GM12878 (cell line): Measurements from ENCODE around the gene SEC31A. TPM values are rescaled to one million over a fixed set of nuclear protein-coding genes. Genes with fewer than 3 reads are reported as not detected.

ENCODE experiments used
- ATAC-seq: fragments of 200-7000 bp; cut with Tn5 transposase; 3 replicates; pipeline ENCODE4 v1.9.1; 2020; ENCODE audit warnings: mild to moderate bottlenecking, moderate library complexity
- BruUV-seq: library from RNA; stranded (reverse); fragments of 400-500 nt; replicated peaks from 2 replicates; lab custom pipeline; 2021; lab: Mats Ljungman, UMichigan
- CTCF ChIA-PET: fragments of 300-600 bp; sonication (Branson Sonifier 250); formaldehyde crosslinking; extraction: SDS; loops from one replicate; lab custom pipeline; 2021; ENCODE audit warnings: inconsistent platforms; lab: Yijun Ruan, JAX
- POLR2A ChIA-PET: fragments of 350-600 bp; formaldehyde crosslinking; extraction: SDS; loops from one replicate; lab custom pipeline; 2021; ENCODE audit warnings: inconsistent platforms; lab: Charles Lee
- RAD21 ChIA-PET: fragments of 300-600 bp; sonication (Branson Sonifier 250); formaldehyde crosslinking; loops from one replicate; lab custom pipeline; 2023; ENCODE audit warnings: antibody characterized with exemption; ENCODE audit not compliant: unreplicated experiment; lab: Charles Lee
- SMC1A ChIA-PET: fragments of 300-600 bp; sonication (Branson Sonifier 250); formaldehyde crosslinking; loops from one replicate; lab custom pipeline; 2023; ENCODE audit not compliant: unreplicated experiment, uncharacterized antibody; lab: Charles Lee
- DNase-seq: peaks from one replicate; pipeline ENCODE4 v3.0.0-alpha.2; 2011; ENCODE audit warnings: low read depth, low spot score
- FAIRE-seq: peaks from 3 replicates; lab custom pipeline; 2011; peaks lifted over from hg19 to GRCh38; lab: Jason Lieb, UNC
- H2AFZ ChIP-seq: 2 replicates; pipeline ENCODE4 v1.6.0; 2011; ENCODE audit warnings: low read depth, low read length, control low read depth; ENCODE audit not compliant: control insufficient read depth
- H3K27ac ChIP-seq: 2 replicates; pipeline ENCODE4 v1.5.1; 2011; ENCODE audit warnings: control low read depth; ENCODE audit not compliant: control insufficient read depth, insufficient read depth
- H3K27me3 ChIP-seq, 2 experiments: replicated peaks in 1 of 2; 2 replicates each; pipeline versions ENCODE4 v1.6.0 to v1.6.1; 2011; ENCODE audit warnings: low read length in 1 of 2; ENCODE audit not compliant: control insufficient read depth in 2 of 2, insufficient read depth in 2 of 2
- H3K36me3 ChIP-seq, 2 experiments: 2 replicates each; pipeline ENCODE4 v1.5.1; 2011; ENCODE audit warnings: low read length in 1 of 2; ENCODE audit not compliant: control insufficient read depth in 2 of 2, insufficient read depth in 2 of 2
- H3K4me1 ChIP-seq: 2 replicates; pipeline ENCODE4 v1.6.1; 2011; ENCODE audit warnings: mild to moderate bottlenecking, low read length, moderate library complexity, mixed read lengths; ENCODE audit not compliant: control insufficient read depth, insufficient read depth
- H3K4me2 ChIP-seq: 2 replicates; pipeline ENCODE4 v1.6.0; 2011; ENCODE audit warnings: control low read depth; ENCODE audit not compliant: control insufficient read depth, insufficient read depth
- H3K4me3 ChIP-seq: fragments of 200-600 bp; sonication (generic); 2 replicates; pipeline ENCODE4 v1.5.1; 2016
- H3K79me2 ChIP-seq: 2 replicates; pipeline ENCODE4 v1.6.0; 2011; ENCODE audit warnings: low read length; ENCODE audit not compliant: control insufficient read depth, insufficient read depth
- H3K9ac ChIP-seq: 2 replicates; pipeline ENCODE4 v1.8.0; 2011; ENCODE audit warnings: low read length, control low read depth, mixed read lengths; ENCODE audit not compliant: control insufficient read depth, insufficient read depth
- H3K9me3 ChIP-seq: replicated peaks from 3 replicates; pipeline ENCODE4 v1.5.1; 2011; ENCODE audit warnings: mild to moderate bottlenecking, low read length; ENCODE audit not compliant: control insufficient read depth, insufficient read depth
- H4K20me1 ChIP-seq: 2 replicates; pipeline ENCODE4 v1.6.0; 2011; ENCODE audit not compliant: control insufficient read depth, insufficient read depth
- ATF3 ChIP-seq: IDR thresholded peaks from 2 replicates; pipeline ENCODE4 v1.6.1; 2011; ENCODE audit warnings: low read depth, mild to moderate bottlenecking, low read length, moderate library complexity, borderline replicate concordance; ENCODE audit errors: extremely low read depth
- IKZF2 ChIP-seq, 2 experiments: fragments of 450-650 bp; IDR thresholded peaks; 2 replicates each; pipeline ENCODE4 v1.6.1; 2017; ENCODE audit warnings: mild to moderate bottlenecking in 2 of 2, moderate library complexity in 2 of 2
- MXI1 ChIP-seq: fragments of 150-350 bp; IDR thresholded peaks from 2 replicates; pipeline ENCODE4 v1.6.1; 2011; ENCODE audit warnings: low read depth, mild to moderate bottlenecking, inconsistent platforms, low read length, improper control_type of control experiment
- POU2F2 ChIP-seq: IDR thresholded peaks from 3 replicates; pipeline ENCODE4 v1.6.1; 2011; ENCODE audit warnings: low read depth, mild to moderate bottlenecking, low read length, borderline replicate concordance
- SREBF1 ChIP-seq: IDR thresholded peaks from 2 replicates; pipeline ENCODE4 v1.6.1; 2012; ENCODE audit warnings: mild to moderate bottlenecking, low read length
- TBL1XR1 ChIP-seq: IDR thresholded peaks from 2 replicates; pipeline ENCODE4 v1.6.1; 2012; ENCODE audit warnings: low read depth, low read length, improper control_type of control experiment
- USF1 ChIP-seq: IDR thresholded peaks from 2 replicates; pipeline ENCODE4 v1.6.1; 2011; ENCODE audit warnings: borderline replicate concordance, low read depth, mild to moderate bottlenecking, moderate library complexity, mixed read lengths, low read length; ENCODE audit not compliant: insufficient read depth; ENCODE audit errors: extremely low read length
- WGBS: methylation state at CpG from one replicate; pipeline ENCODE4 v1.1.6; 2016; ENCODE audit warnings: low lambda C conversion rate; ENCODE audit not compliant: insufficient replicate concordance, insufficient coverage; ENCODE audit errors: missing lambda C conversion rate; 5-methylcytosine and 5-hydroxymethylcytosine counted together
- in situ Hi-C: fragments of 300-500 bp; cut with MboI; formaldehyde crosslinking; loops from 9 replicates; pipeline ENCODE4 v1.14.3; 2018; ENCODE audit warnings: mixed read lengths
- intact Hi-C: fragments of 100-400 bp; cut with micrococcal nuclease; formaldehyde crosslinking; loops from one replicate; pipeline ENCODE4 v1.14.2; 2022; ENCODE audit not compliant: unreplicated experiment
- polyA plus RNA-seq, 11 experiments: library from polyadenylated mRNA; depleted of rRNA in 4 of 11; unstranded in 6 of 11; stranded (reverse) in 5 of 11; fragments of >200 nt; fragmentation: Nextera tagmentation in 4 of 11; fragmentation: Illumina TruSeq in 1 of 11; extraction: Ambion mirVana in 4 of 11; extraction: Trizol in 1 of 11; gene quantifications; 1 replicate in 1 of 11; 2 replicates in 10 of 11; pipeline versions ENCODE4 v1.2.1 to v1.2.3, GENCODE V29; 2011 to 2016; ENCODE audit warnings: inconsistent platforms in 2 of 11, missing spikeins in 2 of 11, low read depth in 1 of 11
- total RNA-seq, 4 experiments: library from RNA; depleted of rRNA in 3 of 4; stranded (reverse); fragments of >200 nt in 3 of 4; fragmentation: Illumina TruSeq in 1 of 4; extraction: Trizol in 1 of 4; gene quantifications; 2 replicates each; pipeline versions ENCODE4 v1.2.1 to v1.2.3, GENCODE V29; 2013 to 2021
- TF ChIP-seq, protein P1 (sequence below): IDR thresholded peaks from 2 replicates; pipeline ENCODE4 v1.6.1; 2012; ENCODE audit warnings: mild to moderate bottlenecking, low read depth, low read length
- TF ChIP-seq, protein P2 (sequence below): fragments of 450-650 bp; IDR thresholded peaks from 2 replicates; pipeline ENCODE4 v1.6.1; 2018; ENCODE audit warnings: borderline replicate concordance, mild to moderate bottlenecking; ENCODE audit not compliant: partially characterized antibody

Gene SEC31A
- total and polyA plus RNA-seq, 10 of the 15 experiments (the other 5 are each of a cell fraction or from before 2014, with no cell fraction given), result 74.6 to 171 (median 129) TPM

- TF ChIP-seq ATF3, result no peak
- TF ChIP-seq, protein P1, sequence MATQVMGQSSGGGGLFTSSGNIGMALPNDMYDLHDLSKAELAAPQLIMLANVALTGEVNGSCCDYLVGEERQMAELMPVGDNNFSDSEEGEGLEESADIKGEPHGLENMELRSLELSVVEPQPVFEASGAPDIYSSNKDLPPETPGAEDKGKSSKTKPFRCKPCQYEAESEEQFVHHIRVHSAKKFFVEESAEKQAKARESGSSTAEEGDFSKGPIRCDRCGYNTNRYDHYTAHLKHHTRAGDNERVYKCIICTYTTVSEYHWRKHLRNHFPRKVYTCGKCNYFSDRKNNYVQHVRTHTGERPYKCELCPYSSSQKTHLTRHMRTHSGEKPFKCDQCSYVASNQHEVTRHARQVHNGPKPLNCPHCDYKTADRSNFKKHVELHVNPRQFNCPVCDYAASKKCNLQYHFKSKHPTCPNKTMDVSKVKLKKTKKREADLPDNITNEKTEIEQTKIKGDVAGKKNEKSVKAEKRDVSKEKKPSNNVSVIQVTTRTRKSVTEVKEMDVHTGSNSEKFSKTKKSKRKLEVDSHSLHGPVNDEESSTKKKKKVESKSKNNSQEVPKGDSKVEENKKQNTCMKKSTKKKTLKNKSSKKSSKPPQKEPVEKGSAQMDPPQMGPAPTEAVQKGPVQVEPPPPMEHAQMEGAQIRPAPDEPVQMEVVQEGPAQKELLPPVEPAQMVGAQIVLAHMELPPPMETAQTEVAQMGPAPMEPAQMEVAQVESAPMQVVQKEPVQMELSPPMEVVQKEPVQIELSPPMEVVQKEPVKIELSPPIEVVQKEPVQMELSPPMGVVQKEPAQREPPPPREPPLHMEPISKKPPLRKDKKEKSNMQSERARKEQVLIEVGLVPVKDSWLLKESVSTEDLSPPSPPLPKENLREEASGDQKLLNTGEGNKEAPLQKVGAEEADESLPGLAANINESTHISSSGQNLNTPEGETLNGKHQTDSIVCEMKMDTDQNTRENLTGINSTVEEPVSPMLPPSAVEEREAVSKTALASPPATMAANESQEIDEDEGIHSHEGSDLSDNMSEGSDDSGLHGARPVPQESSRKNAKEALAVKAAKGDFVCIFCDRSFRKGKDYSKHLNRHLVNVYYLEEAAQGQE, result no peak
- no peak for TF ChIP-seq TBL1XR1
- no peak for TF ChIP-seq SREBF1
- TF ChIP-seq MXI1, result no peak
Observed at GRCh38 chr4:82868572-82868971, 22.4 kb downstream of the SEC31A start (continued).

GRCh38 chr4:82866706-82867385, 24.1 kb downstream of the SEC31A start:
- Histone ChIP-seq H3K27ac (no peak overlapping the region), H3K36me3 (peaks cover 3 to 36% of the 10 kb centered on the region in 2 experiments), H3K79me2 (no peaks in the 10 kb centered on the region), H3K4me1 (peaks cover 8% of the 10 kb centered on the region), H3K4me2 (no peak overlapping the region), H3K9me3 (no peaks in the 10 kb centered on the region), H3K4me3 (no peak overlapping the region), H3K27me3 (no peaks in the 10 kb centered on the region), H3K9ac (no peak overlapping the region), H4K20me1 (no peaks in the 10 kb centered on the region), H2AFZ (no peak overlapping the region)
- BruUV-seq, result no TSS peak
- intact Hi-C loops (no loop called here), in situ Hi-C loops (no loop called here)
- no peak for FAIRE-seq
- 98% methylated on average over 8 of the region's 8 CpGs for WGBS
- ATAC-seq, result no peak
- ChIA-PET POLR2A (interaction anchor here (1.4 kb wide), 1 partner anchor 19 kb away, joined by 3 read pairs; no protein-coding TSS in a partner anchor), SMC1A (interaction anchor here (1.0 kb wide), 2 partner anchors 15 to 31 kb away, joined by 4 read pairs; no protein-coding TSS in a partner anchor), RAD21 (interaction anchor here (0.8 kb wide), 1 partner anchor 414 kb away, joined by 4 read pairs; no protein-coding TSS in a partner anchor), CTCF (interaction anchor here (0.6 to 2.4 kb wide), 3 partner anchors 10 to 207 kb away, joined by 3 to 6 read pairs (median 4); no protein-coding TSS in a partner anchor)
- DNase-seq, result no peak
- TF ChIP-seq USF1, result no peak
- no peak for TF ChIP-seq IKZF2 (IDR thresholded peaks at IDR 0.05)
- TF ChIP-seq, protein P2, sequence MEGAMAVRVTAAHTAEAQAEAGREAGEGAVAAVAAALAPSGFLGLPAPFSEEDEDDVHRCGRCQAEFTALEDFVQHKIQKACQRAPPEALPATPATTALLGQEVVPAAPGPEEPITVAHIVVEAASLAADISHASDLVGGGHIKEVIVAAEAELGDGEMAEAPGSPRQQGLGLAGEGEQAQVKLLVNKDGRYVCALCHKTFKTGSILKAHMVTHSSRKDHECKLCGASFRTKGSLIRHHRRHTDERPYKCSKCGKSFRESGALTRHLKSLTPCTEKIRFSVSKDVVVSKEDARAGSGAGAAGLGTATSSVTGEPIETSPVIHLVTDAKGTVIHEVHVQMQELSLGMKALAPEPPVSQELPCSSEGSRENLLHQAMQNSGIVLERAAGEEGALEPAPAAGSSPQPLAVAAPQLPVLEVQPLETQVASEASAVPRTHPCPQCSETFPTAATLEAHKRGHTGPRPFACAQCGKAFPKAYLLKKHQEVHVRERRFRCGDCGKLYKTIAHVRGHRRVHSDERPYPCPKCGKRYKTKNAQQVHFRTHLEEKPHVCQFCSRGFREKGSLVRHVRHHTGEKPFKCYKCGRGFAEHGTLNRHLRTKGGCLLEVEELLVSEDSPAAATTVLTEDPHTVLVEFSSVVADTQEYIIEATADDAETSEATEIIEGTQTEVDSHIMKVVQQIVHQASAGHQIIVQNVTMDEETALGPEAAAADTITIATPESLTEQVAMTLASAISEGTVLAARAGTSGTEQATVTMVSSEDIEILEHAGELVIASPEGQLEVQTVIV, result no peak
- no peak for TF ChIP-seq POU2F2
